ENCODE measurements around the gene KIF18B.
A peak's percentile ranks its signal among the peaks of the same experiment; 100 is the strongest.

The KIF18B gene

GRCh38 chr17:44979426-44979995, 31.9 kb upstream of the KIF18B start:
- Histone ChIP-seq H3K27ac (no peak overlapping the region), H3K36me3 (no peaks in the 10 kb centered on the region), H3K27me3 (ENCODE audit: insufficient read depth, low read depth, severe bottlenecking) (no peaks in the 10 kb centered on the region), H3K4me3 (ENCODE audit: low read depth, low read length) (no peak overlapping the region), H3K9me3 (ENCODE audit: severe bottlenecking) (no peaks in the 10 kb centered on the region)
- no peak for DNase-seq
- TF ChIP-seq CTCF (IDR thresholded peaks at IDR 0.05; ENCODE audit: low read depth, low read length) = no peak

- no peaks in the 10 kb centered on the region for H3K27me3 ChIP-seq (ENCODE audit: insufficient read depth, low read depth, severe bottlenecking)
- DNase-seq = no peak
- H3K36me3 ChIP-seq = no peaks in the 10 kb centered on the region
- no peak for TF ChIP-seq CTCF (IDR thresholded peaks at IDR 0.05; ENCODE audit: low read depth, low read length)
- no peak overlapping the region for H3K27ac ChIP-seq
- no peaks in the 10 kb centered on the region for H3K9me3 ChIP-seq (ENCODE audit: severe bottlenecking)
- H3K4me3 ChIP-seq (ENCODE audit: low read depth, low read length) = no peak overlapping the region
Observed at GRCh38 chr17:44978807-44979206, 31.2 kb upstream of the KIF18B start.

- TF ChIP-seq CTCF (IDR thresholded peaks at IDR 0.05; ENCODE audit: low read depth, low read length) = 0 out of 2 replicates have a peak, but pooled peaks have one; percentile 19
- H3K9me3 ChIP-seq (ENCODE audit: severe bottlenecking) = no peaks in the 10 kb centered on the region
- peak; percentile 27 for DNase-seq
- no peak overlapping the region for H3K4me3 ChIP-seq (ENCODE audit: low read depth, low read length)
- H3K27ac ChIP-seq = 0 out of 2 replicates have a peak overlapping the region, but pooled peaks have one; percentile 2
- no peaks in the 10 kb centered on the region for H3K36me3 ChIP-seq
- no peaks in the 10 kb centered on the region for H3K27me3 ChIP-seq (ENCODE audit: insufficient read depth, low read depth, severe bottlenecking)
Observed at GRCh38 chr17:44977814-44978550, 30.4 kb upstream of the KIF18B start.

GRCh38 chr17:44977065-44977464, 29.5 kb upstream of the KIF18B start:
- DNase-seq = no peak
- no peak overlapping the region for H3K27ac ChIP-seq
- no peaks in the 10 kb centered on the region for H3K9me3 ChIP-seq (ENCODE audit: severe bottlenecking)
- H3K36me3 ChIP-seq = no peaks in the 10 kb centered on the region
- H3K4me3 ChIP-seq (ENCODE audit: low read depth, low read length) = no peak overlapping the region
- no peak for TF ChIP-seq CTCF (IDR thresholded peaks at IDR 0.05; ENCODE audit: low read depth, low read length)
- H3K27me3 ChIP-seq (ENCODE audit: insufficient read depth, low read depth, severe bottlenecking) = no peaks in the 10 kb centered on the region

GRCh38 chr17:44976206-44976605, 28.6 kb upstream of the KIF18B start:
- no peak overlapping the region for H3K27ac ChIP-seq
- no peaks in the 10 kb centered on the region for H3K36me3 ChIP-seq
- no peaks in the 10 kb centered on the region for H3K27me3 ChIP-seq (ENCODE audit: insufficient read depth, low read depth, severe bottlenecking)
- no peak overlapping the region for H3K4me3 ChIP-seq (ENCODE audit: low read depth, low read length)
- H3K9me3 ChIP-seq (ENCODE audit: severe bottlenecking) = no peaks in the 10 kb centered on the region
- no peak for TF ChIP-seq CTCF (IDR thresholded peaks at IDR 0.05; ENCODE audit: low read depth, low read length)
- peak; percentile 58 for DNase-seq

All from WERI-Rb-1 (cell line).